ENCODE data around the gene C4orf46.

The C4orf46 gene

DNA sequence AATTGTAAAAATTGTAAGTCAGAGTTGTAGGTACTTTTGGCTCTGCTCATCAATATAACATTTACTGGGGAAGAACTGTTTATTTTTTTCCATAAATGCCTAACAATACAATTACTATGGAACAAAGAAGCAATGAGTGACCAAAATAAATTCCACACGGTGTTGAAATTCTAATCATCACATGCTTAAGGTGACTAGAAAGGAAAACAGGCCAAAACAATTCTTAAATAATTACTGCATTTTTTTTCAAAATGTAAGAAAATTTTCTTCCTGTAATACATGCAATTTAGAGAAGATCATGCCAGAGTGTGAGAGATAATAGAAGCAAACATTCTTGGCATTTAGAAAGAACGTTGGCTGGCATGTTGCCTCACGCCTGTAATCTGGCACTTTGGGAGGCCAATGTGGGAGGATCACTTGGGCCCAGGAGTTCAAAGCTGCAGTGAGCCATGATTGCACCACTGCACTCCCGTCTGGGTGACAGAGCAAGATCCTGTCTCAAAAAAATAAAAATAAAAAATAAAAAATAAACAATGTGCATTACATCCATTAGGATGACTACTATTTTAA, 22.5 kb downstream of the C4orf46 start:
- DNase-seq = no peak

- no peak for DNase-seq
Measured at GRCh38 chr4:158644760-158645159, 26.9 kb downstream of the C4orf46 start.

- DNase-seq = no peak
Measured at GRCh38 chr4:158644356-158644755, 27.3 kb downstream of the C4orf46 start.

DNA sequence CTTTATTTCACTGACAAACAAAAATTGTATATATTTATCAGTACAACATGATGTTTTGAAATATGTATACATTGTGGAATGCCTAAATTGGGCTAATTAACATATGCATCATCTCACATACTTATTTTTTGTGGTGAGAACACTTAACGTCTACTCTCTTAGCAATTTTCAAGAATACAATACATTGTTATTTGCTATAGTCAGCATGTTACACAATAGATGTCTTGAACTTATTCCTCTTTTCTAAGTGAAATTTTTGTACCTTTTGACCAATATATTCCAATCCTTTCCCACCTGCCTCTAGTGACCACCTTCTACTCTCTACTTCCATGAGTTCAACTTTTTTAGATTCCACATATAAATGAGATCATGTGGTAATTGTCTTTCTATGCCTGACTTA, 35.1 kb downstream of the C4orf46 start:
- DNase-seq = no peak

DNA sequence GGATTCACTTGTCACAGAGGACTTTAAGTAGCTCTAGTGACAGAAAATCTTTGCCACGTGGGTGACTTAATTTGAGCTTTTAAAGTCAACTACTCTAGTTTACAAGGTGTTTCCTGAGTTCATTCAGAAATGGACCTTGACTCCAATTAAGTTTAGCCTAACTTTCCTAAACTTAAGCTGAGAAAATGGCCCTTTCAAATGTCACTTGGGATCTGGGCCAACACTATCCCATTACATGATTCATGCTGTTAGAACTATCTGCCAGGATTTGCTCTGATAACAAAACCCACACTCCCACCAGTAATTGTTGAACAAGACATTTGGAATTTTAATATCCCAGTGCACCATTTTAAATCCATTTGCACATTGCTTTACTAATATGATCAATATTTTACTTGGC, 40.8 kb downstream of the C4orf46 start:
- no peak for DNase-seq

DNA sequence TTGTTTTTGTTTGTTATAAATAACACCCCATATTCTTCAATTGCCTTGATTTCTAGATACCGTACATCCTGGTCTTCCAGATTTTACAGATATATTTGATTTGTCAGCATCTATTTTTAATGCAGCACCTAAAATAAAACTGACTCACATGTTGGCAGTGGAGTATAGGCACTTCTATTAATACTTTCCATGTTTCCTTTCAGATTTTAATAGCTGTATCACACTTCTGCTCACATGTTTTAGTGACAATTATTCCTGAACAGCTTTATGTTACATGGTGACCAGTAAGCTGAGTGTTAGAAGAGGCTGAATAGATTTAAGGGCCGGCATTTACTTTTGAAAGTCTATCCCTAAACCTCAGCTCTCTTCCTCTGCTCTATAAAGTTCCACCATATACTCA, 46.1 kb downstream of the C4orf46 start:
- DNase-seq = no peak

- no peak for DNase-seq
Measured at GRCh38 chr4:158624889-158625478, 46.7 kb downstream of the C4orf46 start.

DNA sequence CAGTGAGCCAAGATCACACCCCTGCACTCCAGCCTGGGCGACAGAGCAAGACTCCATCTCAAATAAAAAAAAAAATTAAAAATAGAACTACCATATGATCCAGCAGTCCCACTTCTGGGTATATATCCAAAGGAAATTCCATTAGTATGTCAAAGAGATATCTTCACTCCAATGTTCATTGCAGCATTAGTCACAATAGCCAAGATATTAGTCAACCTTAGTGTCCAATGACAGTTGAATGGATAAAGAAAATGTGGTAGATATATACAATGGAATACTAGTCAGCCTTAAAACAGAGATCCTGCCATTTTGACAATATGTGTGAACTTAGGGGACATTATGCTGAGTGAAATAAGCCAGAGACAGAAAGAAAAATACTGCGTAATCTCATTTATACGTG, 49.4 kb downstream of the C4orf46 start:
- no peak for DNase-seq

DNA sequence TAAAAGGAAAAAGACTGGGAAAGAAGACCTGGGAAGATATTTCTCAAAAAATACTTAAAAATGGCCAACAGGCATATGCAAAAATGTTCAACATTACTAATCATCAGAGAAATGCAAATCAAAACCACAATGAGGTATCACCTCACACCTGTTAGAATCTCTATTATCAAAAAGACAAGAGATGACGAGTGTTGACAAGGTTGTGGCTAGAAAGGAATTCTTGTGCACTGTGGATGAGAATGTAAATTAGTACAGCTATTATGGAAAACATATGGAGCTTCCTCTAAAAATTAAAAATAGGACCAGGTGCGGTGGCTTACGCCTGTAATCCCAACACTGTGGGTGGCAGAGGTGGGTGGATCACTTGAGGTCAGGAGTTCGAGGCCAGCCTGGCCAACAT, 50.0 kb downstream of the C4orf46 start:
- no peak for DNase-seq

DNA sequence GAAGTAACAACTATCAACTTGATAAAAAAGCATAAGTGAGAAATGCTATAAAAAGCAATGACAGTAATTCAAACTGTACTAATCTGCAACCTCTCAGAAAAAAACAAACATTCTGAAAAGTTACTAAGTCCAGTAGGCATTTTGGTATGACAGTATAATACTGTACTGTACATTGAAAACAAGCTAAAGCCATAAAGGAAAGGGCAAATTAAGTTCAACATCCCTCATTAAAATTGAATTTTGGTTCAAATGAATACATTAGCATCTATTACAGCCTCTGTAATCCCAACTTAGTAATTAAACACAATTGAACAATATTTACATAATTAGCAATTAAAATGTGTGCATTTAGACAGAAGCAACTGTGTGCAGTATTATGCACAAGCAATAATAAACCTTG, 53.7 kb downstream of the C4orf46 start:
- DNase-seq = no peak
